Lower lobe of right lung (tissue), 2 donors: Measurements from ENCODE around the gene ZFAND2B. TPM values are rescaled to one million over a fixed set of nuclear protein-coding genes. Genes with fewer than 3 reads are reported as not detected.

Experiments used
- ATAC-seq, 2 donors: fragments of 200-7000 bp; cut with Tn5 transposase; one replicate each; pipeline ENCODE4 v1.9.1; 2020 to 2022; ENCODE audit warnings: mild to moderate bottlenecking in 2 of 2, moderate library complexity in 2 of 2
- DNase-seq: peaks from one replicate; pipeline ENCODE4 v3.0.0-alpha.2; 2020
- H3K27ac ChIP-seq: fragments of 200-600 bp; one replicate; pipeline ENCODE4 v1.8.0; 2022
- H3K27me3 ChIP-seq: fragments of 200-600 bp; one replicate; pipeline ENCODE4 v1.8.0; 2022; ENCODE audit warnings: low read depth
- H3K36me3 ChIP-seq: fragments of 200-600 bp; one replicate; pipeline ENCODE4 v1.8.0; 2022; ENCODE audit warnings: mild to moderate bottlenecking
- H3K4me1 ChIP-seq: fragments of 200-600 bp; one replicate; pipeline ENCODE4 v1.8.0; 2022
- H3K4me3 ChIP-seq: fragments of 200-600 bp; one replicate; pipeline ENCODE4 v1.8.0; 2022; ENCODE audit warnings: mild to moderate bottlenecking
- H3K9me3 ChIP-seq: fragments of 200-600 bp; one replicate; pipeline ENCODE4 v1.8.0; 2022
- CTCF ChIP-seq: fragments of 200-600 bp; IDR thresholded peaks from one replicate; pipeline ENCODE4 v1.8.0; 2022; ENCODE audit warnings: antibody characterized with exemption, mild to moderate bottlenecking
- intact Hi-C: fragments of 100-400 bp; cut with DNase I; formaldehyde crosslinking; loops from one replicate; pipeline ENCODE4 v1.11.0; 2022
- total RNA-seq: library from RNA; stranded (reverse); fragmentation: NEBNext Ultra II Directional; extraction: Animal tissue kit (Norgen Biotek cat#: 25700); gene quantifications from one replicate; pipeline ENCODE4 v1.2.1, GENCODE V29; 2021
- donor health status: DM: no; HTN: yes; CAD: no; lungs with severe emphysema.

Gene ZFAND2B
- total RNA-seq, 1 donor from 2014 or later, result 32.6 TPM

DNA sequence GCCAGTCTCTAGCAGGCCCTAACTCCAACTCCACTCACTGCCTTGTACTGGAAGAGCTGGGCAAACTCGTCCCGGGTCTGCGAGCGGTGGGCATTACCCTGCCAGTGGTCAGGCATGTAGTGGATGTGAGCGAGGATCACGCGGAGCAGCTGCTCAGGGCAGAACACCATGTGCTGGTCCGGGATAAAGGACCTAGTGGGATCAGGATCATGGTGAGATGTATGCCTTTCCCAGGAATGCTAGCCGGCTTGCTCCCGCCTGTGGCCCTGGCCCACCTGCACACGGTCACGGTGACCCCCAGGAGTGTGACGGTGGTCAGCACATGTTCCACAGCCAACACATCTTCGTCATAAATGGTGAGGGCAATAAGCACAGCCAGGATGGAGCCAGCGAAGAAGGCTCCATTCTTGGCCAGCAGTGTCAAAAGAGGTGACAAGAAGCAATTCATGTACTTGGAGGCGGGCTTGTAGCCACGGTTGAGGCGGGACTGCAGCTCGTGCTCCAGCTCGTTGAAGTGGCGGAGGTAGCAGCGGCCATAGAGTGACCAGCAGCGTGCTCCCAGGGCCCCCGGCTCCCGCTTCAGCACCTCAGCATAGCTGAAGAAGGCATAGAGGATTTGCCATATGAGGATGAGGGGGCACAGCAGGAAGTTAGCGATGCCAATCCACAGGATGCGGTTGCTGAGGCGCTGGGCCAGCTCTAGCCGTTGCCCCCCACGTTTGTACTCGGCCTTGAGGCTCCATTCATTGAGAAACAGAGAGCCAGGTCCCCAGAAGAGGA lies 17.4 kb downstream of the ZFAND2B start:
- H3K9me3 ChIP-seq, result no peaks in the 10 kb centered on the region

GRCh38 chr2:219225350-219225749 lies 18.8 kb downstream of the ZFAND2B start:
- TF ChIP-seq CTCF, result no peak
- intact Hi-C loops, result no loop called here

More for the DNA sequence above, 17.4 kb downstream of the ZFAND2B start:
- DNase-seq (no peak), ATAC-seq (no peak)
- peaks cover 34% of the 10 kb centered on the region for H3K4me1 ChIP-seq
- TF ChIP-seq CTCF, result no peak
- no peak overlapping the region for H3K4me3 ChIP-seq
- H3K27ac ChIP-seq, result no peak overlapping the region
- peaks cover 78% of the 10 kb centered on the region for H3K36me3 ChIP-seq
- H3K27me3 ChIP-seq, result no peaks in the 10 kb centered on the region
- intact Hi-C loops, result no loop called here

GRCh38 chr2:219228041-219228910 lies 21.7 kb downstream of the ZFAND2B start:
- Histone ChIP-seq H3K4me3 (peak overlapping the region; percentile 69), H3K4me1 (peaks cover 39% of the 10 kb centered on the region), H3K9me3 (no peaks in the 10 kb centered on the region), H3K36me3 (peaks cover 60% of the 10 kb centered on the region), H3K27me3 (no peaks in the 10 kb centered on the region), H3K27ac (peak overlapping the region; percentile 95)
- intact Hi-C loops, result no loop called here
- TF ChIP-seq CTCF, result no peak
- DNase-seq (no peak), ATAC-seq (no peak)

More at GRCh38 chr2:219225350-219225749, 18.8 kb downstream of the ZFAND2B start:
- ATAC-seq, result no peak
- no peak for DNase-seq
- Histone ChIP-seq H3K4me1 (peaks cover 28% of the 10 kb centered on the region), H3K27ac (no peak overlapping the region), H3K9me3 (no peaks in the 10 kb centered on the region), H3K36me3 (peaks cover 68% of the 10 kb centered on the region), H3K27me3 (no peaks in the 10 kb centered on the region), H3K4me3 (no peak overlapping the region)

DNA sequence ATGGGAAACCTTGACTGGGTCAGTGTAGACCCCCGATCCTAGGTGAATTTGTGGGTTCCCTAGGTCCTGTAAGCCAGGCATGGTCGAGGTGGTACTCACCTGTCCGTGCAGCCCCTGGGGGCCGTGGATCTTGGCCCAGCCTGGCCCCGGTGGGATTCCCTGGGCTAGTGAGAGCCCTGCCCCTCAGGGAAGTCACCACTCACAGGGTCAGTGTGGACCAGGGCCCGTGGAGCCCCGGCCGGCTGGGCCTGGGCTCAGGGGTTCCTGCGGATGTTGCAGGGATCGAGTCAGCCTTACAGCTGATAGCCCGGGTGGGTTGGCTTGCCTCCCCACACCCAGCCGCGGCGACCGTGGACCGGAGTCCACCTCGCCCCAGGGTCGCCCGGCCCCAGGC lies 22.3 kb downstream of the ZFAND2B start:
- no peaks in the 10 kb centered on the region for H3K9me3 ChIP-seq
- intact Hi-C loops, result no loop called here
- ATAC-seq, result no peak
- peak overlapping the region; percentile 69 for H3K4me3 ChIP-seq
- no peak for DNase-seq
- H3K27ac ChIP-seq, result peak overlapping the region; percentile 95
- no peaks in the 10 kb centered on the region for H3K27me3 ChIP-seq
- TF ChIP-seq CTCF, result no peak
- peaks cover 60% of the 10 kb centered on the region for H3K36me3 ChIP-seq
- peaks cover 39% of the 10 kb centered on the region for H3K4me1 ChIP-seq

GRCh38 chr2:219229305-219230058 lies 22.9 kb downstream of the ZFAND2B start, which contains the start of the genes ANKZF1 and ATG9A:
Gene ANKZF1 (plus strand): TSS chr2:219229806. CDS start chr2:219230258, 452 bp downstream.
Gene ATG9A (minus strand): TSS chr2:219229636. CDS start chr2:219228024, 1,612 bp downstream.
- H3K4me3 ChIP-seq, result peak within 1 kb of the TSS; percentile 69
- H3K27me3 ChIP-seq, result no peaks in the 10 kb centered on the region
- peaks cover 39% of the 10 kb centered on the region for H3K4me1 ChIP-seq
- ATAC-seq (peak; percentile 98 to 99), DNase-seq (peak; percentile 99)
- intact Hi-C loops, result no loop called here
- H3K36me3 ChIP-seq, result peaks cover 60% of the 10 kb centered on the region
- peak within 1 kb of the TSS; percentile 95 for H3K27ac ChIP-seq
- no peaks in the 10 kb centered on the region for H3K9me3 ChIP-seq
- TF ChIP-seq CTCF, result no peak
